GM12878 (cell line): ENCODE data around the gene FRG2C.
"Not testable (repeated sequence)": the region's sequence is repeated elsewhere in the genome, so short reads cannot be mapped to it uniquely, and the experiment has no call there.

Source experiments
- BHLHE40 ChIP-seq, 2 experiments: fragments of 450-650 bp in 1 of 2; IDR thresholded peaks; 2 replicates each; pipeline ENCODE4 v1.6.1; 2011 to 2017; ENCODE audit warnings: low read depth in 2 of 2, borderline replicate concordance in 1 of 2, improper control_type of control experiment in 1 of 2, low read length in 1 of 2, mild to moderate bottlenecking in 1 of 2
- BRCA1 ChIP-seq: IDR thresholded peaks from 2 replicates; pipeline ENCODE4 v1.6.1; 2011; ENCODE audit warnings: low read depth, low read length, improper control_type of control experiment
- EGR1 ChIP-seq, 2 experiments: IDR thresholded peaks; 1 replicate in 1 of 2; 2 replicates in 1 of 2; pipeline ENCODE4 v1.6.1; 2011 to 2012; ENCODE audit warnings: low read depth in 2 of 2, low read length in 2 of 2, borderline replicate concordance in 1 of 2, mild to moderate bottlenecking in 1 of 2, moderate library complexity in 1 of 2
- EZH2 ChIP-seq: IDR thresholded peaks from 2 replicates; pipeline ENCODE4 v1.6.1; 2012; ENCODE audit warnings: low read depth, mild to moderate bottlenecking, control low read depth, inconsistent platforms, low read length, borderline replicate concordance; ENCODE audit not compliant: control insufficient read depth
- MTA3 ChIP-seq: IDR thresholded peaks from 2 replicates; pipeline ENCODE4 v1.6.1; 2012; ENCODE audit warnings: low read length, inconsistent platforms, borderline replicate concordance
- MXI1 ChIP-seq: fragments of 150-350 bp; IDR thresholded peaks from 2 replicates; pipeline ENCODE4 v1.6.1; 2011; ENCODE audit warnings: low read depth, mild to moderate bottlenecking, inconsistent platforms, low read length, improper control_type of control experiment
- NR2C1 ChIP-seq: fragments of 450-650 bp; IDR thresholded peaks from 2 replicates; pipeline ENCODE4 v1.6.1; 2017; ENCODE audit warnings: antibody characterized with exemption, mild to moderate bottlenecking, moderate library complexity
- POLR2A ChIP-seq: IDR thresholded peaks from 2 replicates; pipeline ENCODE4 v1.6.1; 2011; ENCODE audit warnings: low read depth, mild to moderate bottlenecking, low read length
- POLR2AphosphoS5 ChIP-seq: IDR thresholded peaks from 2 replicates; pipeline ENCODE4 v1.6.1; 2011; ENCODE audit warnings: mild to moderate bottlenecking, low read length, inconsistent platforms
- SIN3A ChIP-seq: IDR thresholded peaks from 2 replicates; pipeline ENCODE4 v1.6.1; 2012; ENCODE audit warnings: low read depth, low read length, improper control_type of control experiment
- TF ChIP-seq, protein P1 (sequence below), 3 experiments: IDR thresholded peaks in 2 of 3; conservative IDR thresholded peaks in 1 of 3; 2 replicates each; pipeline ENCODE4 v1.5.1; 2011; ENCODE audit warnings: low read depth in 3 of 3, low read length in 3 of 3, mild to moderate bottlenecking in 3 of 3, control low read depth in 2 of 3, moderate library complexity in 2 of 3, inconsistent platforms in 1 of 3, mixed read lengths in 1 of 3; ENCODE audit not compliant: control insufficient read depth in 2 of 3, insufficient read depth in 1 of 3; ENCODE audit errors: extremely low read depth in 1 of 3
- TF ChIP-seq, protein P2 (sequence below): fragments of 450-650 bp; IDR thresholded peaks from 2 replicates; pipeline ENCODE4 v1.6.1; 2016; ENCODE audit warnings: mild to moderate bottlenecking
- TF ChIP-seq, protein P3 (sequence below): IDR thresholded peaks from 2 replicates; pipeline ENCODE4 v1.6.1; 2011; ENCODE audit warnings: low read depth, low read length, improper control_type of control experiment, borderline replicate concordance

DNA sequence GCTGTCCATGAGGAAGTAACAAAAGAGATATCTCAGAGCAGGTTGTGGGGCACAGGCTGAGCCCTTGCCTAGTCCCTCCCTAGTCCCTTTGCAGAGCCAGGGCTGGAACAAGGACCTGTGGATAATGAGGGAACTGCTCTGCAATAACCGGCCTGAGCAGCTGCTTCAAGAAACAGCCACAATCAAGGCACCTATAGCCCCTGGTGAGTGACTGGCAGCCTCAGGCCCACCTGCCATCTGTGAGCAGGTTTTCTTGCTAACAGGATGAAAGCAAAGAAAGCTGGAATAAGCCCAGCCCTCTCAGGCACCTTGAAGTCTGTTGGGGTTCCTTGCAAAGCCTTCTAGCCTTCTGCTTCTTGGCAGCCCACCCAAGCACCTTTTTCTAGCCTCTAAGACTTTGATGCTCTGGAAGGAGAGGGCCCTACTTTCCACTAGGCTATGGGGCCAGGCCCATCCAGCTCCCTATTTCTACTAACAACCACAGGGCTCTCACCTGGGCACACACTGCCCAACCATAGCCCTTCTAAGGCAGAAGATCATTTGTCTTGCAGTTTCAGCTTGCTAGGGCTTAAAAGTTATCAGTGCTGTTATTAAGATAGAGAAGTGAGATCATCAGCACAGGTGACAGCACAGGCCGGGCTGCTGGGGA, 33.1 kb upstream of the FRG2C start:
- TF ChIP-seq BRCA1; POLR2A; SIN3A; MTA3; BHLHE40 (IDR thresholded peaks at IDR 0.05; ENCODE audit: borderline replicate concordance in 1 of 2, low read depth in 2 of 2, low read length in 1 of 2); EGR1 (IDR thresholded peaks at IDR 0.05; ENCODE audit: borderline replicate concordance in 1 of 2, low read depth in 2 of 2, low read length in 2 of 2); EZH2; NR2C1; MXI1; POLR2AphosphoS5: not testable (repeated sequence)
- TF ChIP-seq, protein P1, sequence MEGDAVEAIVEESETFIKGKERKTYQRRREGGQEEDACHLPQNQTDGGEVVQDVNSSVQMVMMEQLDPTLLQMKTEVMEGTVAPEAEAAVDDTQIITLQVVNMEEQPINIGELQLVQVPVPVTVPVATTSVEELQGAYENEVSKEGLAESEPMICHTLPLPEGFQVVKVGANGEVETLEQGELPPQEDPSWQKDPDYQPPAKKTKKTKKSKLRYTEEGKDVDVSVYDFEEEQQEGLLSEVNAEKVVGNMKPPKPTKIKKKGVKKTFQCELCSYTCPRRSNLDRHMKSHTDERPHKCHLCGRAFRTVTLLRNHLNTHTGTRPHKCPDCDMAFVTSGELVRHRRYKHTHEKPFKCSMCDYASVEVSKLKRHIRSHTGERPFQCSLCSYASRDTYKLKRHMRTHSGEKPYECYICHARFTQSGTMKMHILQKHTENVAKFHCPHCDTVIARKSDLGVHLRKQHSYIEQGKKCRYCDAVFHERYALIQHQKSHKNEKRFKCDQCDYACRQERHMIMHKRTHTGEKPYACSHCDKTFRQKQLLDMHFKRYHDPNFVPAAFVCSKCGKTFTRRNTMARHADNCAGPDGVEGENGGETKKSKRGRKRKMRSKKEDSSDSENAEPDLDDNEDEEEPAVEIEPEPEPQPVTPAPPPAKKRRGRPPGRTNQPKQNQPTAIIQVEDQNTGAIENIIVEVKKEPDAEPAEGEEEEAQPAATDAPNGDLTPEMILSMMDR (IDR thresholded peaks at IDR 0.05 in 2 of 3, conservative IDR thresholded peaks at IDR 0.05 in 1 of 3; ENCODE audit: control insufficient read depth in 2 of 3, extremely low read depth in 1 of 3, insufficient read depth in 1 of 3, low read depth in 3 of 3, low read length in 3 of 3): not testable (repeated sequence)
- TF ChIP-seq, protein P2, sequence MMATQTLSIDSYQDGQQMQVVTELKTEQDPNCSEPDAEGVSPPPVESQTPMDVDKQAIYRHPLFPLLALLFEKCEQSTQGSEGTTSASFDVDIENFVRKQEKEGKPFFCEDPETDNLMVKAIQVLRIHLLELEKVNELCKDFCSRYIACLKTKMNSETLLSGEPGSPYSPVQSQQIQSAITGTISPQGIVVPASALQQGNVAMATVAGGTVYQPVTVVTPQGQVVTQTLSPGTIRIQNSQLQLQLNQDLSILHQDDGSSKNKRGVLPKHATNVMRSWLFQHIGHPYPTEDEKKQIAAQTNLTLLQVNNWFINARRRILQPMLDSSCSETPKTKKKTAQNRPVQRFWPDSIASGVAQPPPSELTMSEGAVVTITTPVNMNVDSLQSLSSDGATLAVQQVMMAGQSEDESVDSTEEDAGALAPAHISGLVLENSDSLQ: not testable (repeated sequence)
- TF ChIP-seq, protein P3, sequence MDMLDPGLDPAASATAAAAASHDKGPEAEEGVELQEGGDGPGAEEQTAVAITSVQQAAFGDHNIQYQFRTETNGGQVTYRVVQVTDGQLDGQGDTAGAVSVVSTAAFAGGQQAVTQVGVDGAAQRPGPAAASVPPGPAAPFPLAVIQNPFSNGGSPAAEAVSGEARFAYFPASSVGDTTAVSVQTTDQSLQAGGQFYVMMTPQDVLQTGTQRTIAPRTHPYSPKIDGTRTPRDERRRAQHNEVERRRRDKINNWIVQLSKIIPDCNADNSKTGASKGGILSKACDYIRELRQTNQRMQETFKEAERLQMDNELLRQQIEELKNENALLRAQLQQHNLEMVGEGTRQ: not testable (repeated sequence)
